Hepatocyte (in vitro differentiated cells): Measurements from ENCODE around the gene FGF12.

Experiments used
- EZH2 ChIP-seq: fragments of 200-600 bp; sonication (generic); IDR thresholded peaks from 2 replicates; pipeline ENCODE4 v1.6.1; 2016; ENCODE audit warnings: antibody characterized with exemption, mild to moderate bottlenecking, borderline replicate concordance
- EZH2phosphoT487 ChIP-seq: fragments of 200-600 bp; sonication (generic); IDR thresholded peaks from one replicate; pipeline ENCODE4 v1.6.1; 2018; ENCODE audit warnings: antibody characterized with exemption, mild to moderate bottlenecking, low read depth, moderate library complexity; ENCODE audit not compliant: unreplicated experiment, severe bottlenecking
- TF ChIP-seq, protein P1 (sequence below): fragments of 200-600 bp; sonication (generic); IDR thresholded peaks from 2 replicates; pipeline ENCODE4 v1.5.1; 2016; ENCODE audit warnings: antibody characterized with exemption, mild to moderate bottlenecking; ENCODE audit not compliant: poor library complexity

DNA sequence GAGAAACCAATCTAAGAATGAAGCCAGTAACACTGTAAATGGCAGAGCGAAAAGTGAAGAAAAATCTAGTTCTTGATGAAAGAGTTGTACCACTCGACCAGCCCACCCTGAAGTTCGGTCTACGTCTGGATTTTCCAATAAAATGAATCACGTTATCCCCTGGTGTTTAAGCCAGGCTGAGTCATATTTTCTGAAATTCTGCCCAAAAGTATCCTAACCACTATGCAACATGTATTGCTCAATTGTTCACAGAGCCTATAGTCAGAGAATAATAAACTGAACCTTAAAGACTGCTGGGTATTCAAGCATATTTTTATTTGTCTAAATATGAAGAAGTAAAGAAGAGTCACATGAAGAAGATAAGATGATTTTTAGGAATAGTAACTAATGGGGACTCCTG is 245.7 kb downstream of the FGF12 start:
- TF ChIP-seq, protein P1, sequence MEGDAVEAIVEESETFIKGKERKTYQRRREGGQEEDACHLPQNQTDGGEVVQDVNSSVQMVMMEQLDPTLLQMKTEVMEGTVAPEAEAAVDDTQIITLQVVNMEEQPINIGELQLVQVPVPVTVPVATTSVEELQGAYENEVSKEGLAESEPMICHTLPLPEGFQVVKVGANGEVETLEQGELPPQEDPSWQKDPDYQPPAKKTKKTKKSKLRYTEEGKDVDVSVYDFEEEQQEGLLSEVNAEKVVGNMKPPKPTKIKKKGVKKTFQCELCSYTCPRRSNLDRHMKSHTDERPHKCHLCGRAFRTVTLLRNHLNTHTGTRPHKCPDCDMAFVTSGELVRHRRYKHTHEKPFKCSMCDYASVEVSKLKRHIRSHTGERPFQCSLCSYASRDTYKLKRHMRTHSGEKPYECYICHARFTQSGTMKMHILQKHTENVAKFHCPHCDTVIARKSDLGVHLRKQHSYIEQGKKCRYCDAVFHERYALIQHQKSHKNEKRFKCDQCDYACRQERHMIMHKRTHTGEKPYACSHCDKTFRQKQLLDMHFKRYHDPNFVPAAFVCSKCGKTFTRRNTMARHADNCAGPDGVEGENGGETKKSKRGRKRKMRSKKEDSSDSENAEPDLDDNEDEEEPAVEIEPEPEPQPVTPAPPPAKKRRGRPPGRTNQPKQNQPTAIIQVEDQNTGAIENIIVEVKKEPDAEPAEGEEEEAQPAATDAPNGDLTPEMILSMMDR, result no peak
- TF ChIP-seq EZH2 (no peak), EZH2phosphoT487 (no peak)
